Calu3 (cell line): ENCODE measurements around the gene TMEM100. TPM values are rescaled to one million over a fixed set of nuclear protein-coding genes. Genes with fewer than 3 reads are reported as not detected.

ENCODE experiments used
- BruUV-seq: library from RNA; stranded (reverse); fragments of 400-500 nt; replicated peaks from 2 replicates; lab custom pipeline; 2021; lab: Mats Ljungman, UMichigan
- CTCF ChIA-PET: fragments of 300-600 bp; sonication (Branson Sonifier 250); formaldehyde crosslinking; loops from one replicate; lab custom pipeline; 2022; ENCODE audit warnings: antibody characterized with exemption; lab: Charles Lee
- DNase-seq: peaks from one replicate; pipeline ENCODE4 v3.0.0; 2022
- H3K27ac Mint-ChIP-seq: one replicate; pipeline ENCODE4 v1.8.0; 2022; ENCODE audit warnings: mixed read lengths; ENCODE audit not compliant: unreplicated experiment
- H3K27me3 Mint-ChIP-seq: one replicate; pipeline ENCODE4 v1.8.0; 2022; ENCODE audit warnings: mixed read lengths; ENCODE audit not compliant: unreplicated experiment
- H3K36me3 Mint-ChIP-seq: one replicate; pipeline ENCODE4 v1.8.0; 2022; ENCODE audit warnings: mild to moderate bottlenecking, moderate library complexity, mixed read lengths; ENCODE audit not compliant: insufficient read depth, unreplicated experiment
- H3K4me1 Mint-ChIP-seq: one replicate; pipeline ENCODE4 v1.8.0; 2022; ENCODE audit warnings: mild to moderate bottlenecking, low read depth, mixed read lengths; ENCODE audit not compliant: unreplicated experiment
- H3K4me3 Mint-ChIP-seq: one replicate; pipeline ENCODE4 v1.8.0; 2022; ENCODE audit warnings: mild to moderate bottlenecking, low read depth, moderate library complexity, mixed read lengths; ENCODE audit not compliant: unreplicated experiment
- H3K9me3 Mint-ChIP-seq: one replicate; pipeline ENCODE4 v1.8.0; 2022; ENCODE audit warnings: low read depth, mixed read lengths; ENCODE audit not compliant: unreplicated experiment
- CTCF ChIP-seq: fragments of 200-600 bp; IDR thresholded peaks from one replicate; pipeline ENCODE4 v1.8.0; 2022; ENCODE audit warnings: antibody characterized with exemption; ENCODE audit not compliant: unreplicated experiment
- intact Hi-C: fragments of 100-400 bp; cut with micrococcal nuclease; formaldehyde crosslinking; loops from one replicate; pipeline ENCODE4 v1.10.0; 2022; ENCODE audit not compliant: unreplicated experiment
- total RNA-seq: library from RNA; stranded (reverse); gene quantifications from 2 replicates; pipeline ENCODE4 v1.2.3, GENCODE V29; 2022

TMEM100 gene
- total RNA-seq, 1 experiment from 2014 or later, result not detected

- no peak for TF ChIP-seq CTCF
- BruUV-seq, result no TSS peak
- no peaks in the 10 kb centered on the region for H3K27me3 Mint-ChIP-seq
- CTCF ChIA-PET, result no interaction called here
- no peaks in the 10 kb centered on the region for H3K9me3 Mint-ChIP-seq
- H3K27ac Mint-ChIP-seq, result no peak overlapping the region
- DNase-seq, result no peak
- intact Hi-C loops, result no loop called here
- H3K36me3 Mint-ChIP-seq, result no peaks in the 10 kb centered on the region
- H3K4me3 Mint-ChIP-seq, result no peak overlapping the region
- peaks cover 44% of the 10 kb centered on the region for H3K4me1 Mint-ChIP-seq
Measured at GRCh38 chr17:55709440-55709839, 13.2 kb downstream of the TMEM100 start.

GRCh38 chr17:55708175-55708974 lies 14.3 kb downstream of the TMEM100 start:
- Mint-ChIP-seq H3K27ac (peak overlapping the region; percentile 17), H3K4me1 (peaks cover 44% of the 10 kb centered on the region), H3K9me3 (no peaks in the 10 kb centered on the region), H3K36me3 (no peaks in the 10 kb centered on the region), H3K4me3 (peak overlapping the region; percentile 12), H3K27me3 (no peaks in the 10 kb centered on the region)
- intact Hi-C loops, result no loop called here
- CTCF ChIA-PET, result no interaction called here
- TF ChIP-seq CTCF, result no peak
- BruUV-seq, result no TSS peak
- DNase-seq, result no peak

GRCh38 chr17:55706808-55707773 lies 15.6 kb downstream of the TMEM100 start:
- Mint-ChIP-seq H3K4me3 (peak overlapping the region; percentile 12), H3K36me3 (no peaks in the 10 kb centered on the region), H3K27me3 (no peaks in the 10 kb centered on the region), H3K27ac (peak overlapping the region; percentile 17), H3K9me3 (no peaks in the 10 kb centered on the region), H3K4me1 (peaks cover 44% of the 10 kb centered on the region)
- CTCF ChIA-PET, result no interaction called here
- no peak for TF ChIP-seq CTCF
- intact Hi-C loops, result no loop called here
- BruUV-seq, result no TSS peak
- no peak for DNase-seq

GRCh38 chr17:55705847-55706246 lies 16.8 kb downstream of the TMEM100 start:
- no peak for DNase-seq
- CTCF ChIA-PET, result no interaction called here
- no TSS peak for BruUV-seq
- no peaks in the 10 kb centered on the region for H3K36me3 Mint-ChIP-seq
- no peaks in the 10 kb centered on the region for H3K9me3 Mint-ChIP-seq
- no peak overlapping the region for H3K4me3 Mint-ChIP-seq
- H3K27me3 Mint-ChIP-seq, result no peaks in the 10 kb centered on the region
- no peak for TF ChIP-seq CTCF
- H3K4me1 Mint-ChIP-seq, result peaks cover 41% of the 10 kb centered on the region
- intact Hi-C loops, result no loop called here
- peak overlapping the region; percentile 44 for H3K27ac Mint-ChIP-seq
